Muscle of leg (tissue), 11 donors: ENCODE data around the gene C6orf89. TPM values are rescaled to one million over a fixed set of nuclear protein-coding genes. Genes with fewer than 3 reads are reported as not detected.

Experiments
- DNase-seq: peaks from one replicate; pipeline ENCODE4 v3.0.0; 2013
- H3K27ac ChIP-seq: one replicate; pipeline ENCODE4 v1.5.1; 2013; ENCODE audit warnings: mild to moderate bottlenecking, low read length, control low read depth
- H3K27me3 ChIP-seq: one replicate; pipeline ENCODE4 v1.6.1; 2013; ENCODE audit warnings: low read length; ENCODE audit not compliant: control insufficient read depth, insufficient read depth
- H3K36me3 ChIP-seq: one replicate; pipeline ENCODE4 v1.6.1; 2013; ENCODE audit warnings: low read length; ENCODE audit not compliant: control insufficient read depth, insufficient read depth
- H3K4me1 ChIP-seq: one replicate; pipeline ENCODE4 v1.6.1; 2013; ENCODE audit warnings: low read length; ENCODE audit not compliant: control insufficient read depth, insufficient read depth
- H3K4me3 ChIP-seq: one replicate; pipeline ENCODE4 v1.5.1; 2013; ENCODE audit warnings: low read length, control low read depth
- H3K9me3 ChIP-seq: replicated peaks from 2 replicates; pipeline ENCODE4 v1.6.1; 2013; ENCODE audit warnings: low read depth, low read length; ENCODE audit not compliant: control insufficient read depth
- WGBS: methylation state at CpG from one replicate; pipeline ENCODE4 v1.1.5; 2013; ENCODE audit warnings: missing lambda C conversion rate; ENCODE audit not compliant: insufficient coverage; 5-methylcytosine and 5-hydroxymethylcytosine counted together
- polyA plus RNA-seq, 8 donors: library from polyadenylated mRNA; unstranded; fragments of 120-200 nt; gene quantifications; one replicate each; pipeline versions ENCODE4 v1.2.1 to v1.2.3, GENCODE V29; 2013; ENCODE audit warnings: inconsistent platforms in 1 of 8, low replicate concordance in 1 of 8; ENCODE audit not compliant: insufficient read length in 8 of 8, insufficient read depth in 1 of 8
- total RNA-seq: library from RNA; stranded (reverse); fragments of 120-200 nt; gene quantifications from one replicate; pipeline ENCODE4 v1.2.4, GENCODE V29; 2013

Gene C6orf89
- total and polyA plus RNA-seq, 9 donors = 26.7 to 36.2 (median 32.2) TPM

GRCh38 chr6:36975231-36976006 lies 89.7 kb downstream of the C6orf89 start:
- Histone ChIP-seq H3K36me3 (peaks cover 86% of the 10 kb centered on the region), H3K9me3 (no peaks in the 10 kb centered on the region), H3K27ac (no peak overlapping the region), H3K27me3 (no peaks in the 10 kb centered on the region), H3K4me1 (peaks cover 14% of the 10 kb centered on the region), H3K4me3 (no peak overlapping the region)
- WGBS = 88% methylated on average over 5 of the region's 7 CpGs
- DNase-seq = no peak

- WGBS = 86% methylated on average over 1 of the region's 4 CpGs
- Histone ChIP-seq H3K27ac (no peak overlapping the region), H3K4me1 (peaks cover 19% of the 10 kb centered on the region), H3K36me3 (peaks cover 84% of the 10 kb centered on the region), H3K27me3 (no peaks in the 10 kb centered on the region), H3K9me3 (no peaks in the 10 kb centered on the region), H3K4me3 (no peak overlapping the region)
- DNase-seq = no peak
Measured at GRCh38 chr6:36976007-36976264, 90.2 kb downstream of the C6orf89 start.

GRCh38 chr6:36976509-36976908 lies 90.8 kb downstream of the C6orf89 start:
- Histone ChIP-seq H3K27me3 (no peaks in the 10 kb centered on the region), H3K9me3 (no peaks in the 10 kb centered on the region), H3K4me1 (peaks cover 24% of the 10 kb centered on the region), H3K36me3 (peaks cover 78% of the 10 kb centered on the region), H3K4me3 (no peak overlapping the region), H3K27ac (no peak overlapping the region)
- DNase-seq = no peak
- WGBS = 82% methylated on average over 4 of the region's 7 CpGs

GRCh38 chr6:36976931-36977330 lies 91.2 kb downstream of the C6orf89 start:
- Histone ChIP-seq H3K36me3 (peaks cover 74% of the 10 kb centered on the region), H3K4me3 (no peak overlapping the region), H3K4me1 (peaks cover 25% of the 10 kb centered on the region), H3K27me3 (no peaks in the 10 kb centered on the region), H3K27ac (no peak overlapping the region), H3K9me3 (no peaks in the 10 kb centered on the region)
- WGBS = 93% methylated on average over 5 of the region's 6 CpGs
- DNase-seq = no peak

- H3K36me3 ChIP-seq = peaks cover 68% of the 10 kb centered on the region
- no peak overlapping the region for H3K27ac ChIP-seq
- H3K4me1 ChIP-seq = peaks cover 25% of the 10 kb centered on the region
- H3K27me3 ChIP-seq = no peaks in the 10 kb centered on the region
- 76% methylated on average over 7 of the region's 16 CpGs for WGBS
- no peak overlapping the region for H3K4me3 ChIP-seq
- no peak for DNase-seq
- H3K9me3 ChIP-seq = no peaks in the 10 kb centered on the region
Measured at GRCh38 chr6:36977470-36977941, 91.8 kb downstream of the C6orf89 start.

Other genes starting within 250 kb of the C6orf89 start
- gene CDKN1A, start 207.2 kb upstream of the C6orf89 start, total RNA-seq = 61.8 TPM
- 100 to 1,000 TPM; 122 to 163 (median 146) TPM for gene CDKN1A, start 207.2 kb upstream of the C6orf89 start, polyA plus RNA-seq
- gene RAB44, start 188.1 kb upstream of the C6orf89 start, total RNA-seq = 0.04 TPM
- gene RAB44, start 188.1 kb upstream of the C6orf89 start, polyA plus RNA-seq = under 1 TPM; 0.07 to 0.23 (median 0.15) TPM
- gene CPNE5, start 46.5 kb upstream of the C6orf89 start, total RNA-seq = 4.9 TPM
- gene CPNE5, start 46.5 kb upstream of the C6orf89 start, polyA plus RNA-seq = 10 to 100 TPM in 3 of 8 donors, 1 to 10 TPM in 5; 6.9 to 17.8 (median 8.8) TPM
- gene PPIL1, start 11.1 kb upstream of the C6orf89 start, total RNA-seq = 24.8 TPM
- 10 to 100 TPM; 28.6 to 39.9 (median 34.0) TPM for gene PPIL1, start 11.1 kb upstream of the C6orf89 start, polyA plus RNA-seq
- gene PI16, start 68.8 kb downstream of the C6orf89 start, total RNA-seq = 65.7 TPM
- 10 to 100 TPM in 6 of 8 donors, 1 to 10 TPM in 2; 5.9 to 68.6 (median 22.9) TPM for gene PI16, start 68.8 kb downstream of the C6orf89 start, polyA plus RNA-seq
- 113 TPM for gene MTCH1, start 100.2 kb downstream of the C6orf89 start, total RNA-seq
- gene MTCH1, start 100.2 kb downstream of the C6orf89 start, polyA plus RNA-seq = 100 to 1,000 TPM; 104 to 140 (median 119) TPM
- 4.1 TPM for gene FGD2, start 119.7 kb downstream of the C6orf89 start, total RNA-seq
- 1 to 10 TPM; 2.6 to 4.6 (median 3.6) TPM for gene FGD2, start 119.7 kb downstream of the C6orf89 start, polyA plus RNA-seq